Measurements from ENCODE around the gene NOM1.

The NOM1 gene

DNA sequence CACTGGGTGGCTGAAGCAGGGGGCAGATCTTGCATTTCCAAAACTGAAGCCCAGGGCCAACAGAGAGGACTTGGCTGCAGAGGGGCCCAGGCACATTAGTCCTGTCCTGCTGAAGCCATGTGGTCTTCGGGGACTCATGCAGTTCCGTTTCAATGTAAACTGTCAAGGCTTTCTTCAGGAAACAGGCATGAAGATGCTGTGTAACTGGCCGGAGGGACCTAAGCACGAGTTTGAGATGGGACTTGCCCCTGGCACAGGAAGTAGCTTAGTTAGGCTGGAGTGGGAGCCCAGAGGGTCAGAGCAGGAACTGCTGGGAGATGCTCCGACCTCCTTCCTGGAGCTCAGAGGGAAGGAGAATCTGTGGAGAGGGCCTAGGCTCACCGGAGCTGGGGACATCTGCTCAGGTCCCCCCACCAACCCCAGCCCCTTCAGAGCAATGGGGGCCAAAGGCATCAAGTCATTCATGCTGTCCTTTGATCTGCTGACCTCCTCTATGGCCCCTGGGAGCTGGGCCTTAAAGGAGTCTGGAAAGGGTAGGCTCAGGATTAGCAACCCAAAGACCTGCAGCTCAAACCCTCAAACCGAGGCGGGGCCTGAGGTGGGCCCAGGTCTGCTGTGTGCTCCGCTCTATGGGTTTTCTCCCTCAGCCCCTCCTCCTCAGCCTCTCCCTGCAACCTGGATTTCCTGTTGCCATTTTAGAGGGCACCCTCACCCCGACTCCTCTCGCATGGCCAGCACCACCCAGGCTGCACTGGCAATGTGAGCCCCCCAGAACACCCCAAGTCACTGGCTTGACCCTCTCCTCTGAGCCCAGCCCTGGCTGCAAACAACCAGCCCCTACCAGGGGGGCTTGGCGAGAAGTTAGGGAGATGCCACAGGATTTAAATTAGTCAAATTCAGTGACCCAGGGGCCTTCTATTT lies 65.4 kb downstream of the NOM1 start:
- FAIRE-seq (peak; percentile 59), DNase-seq (ENCODE audit: insufficient read length, low spot score) (no peak)

DNA sequence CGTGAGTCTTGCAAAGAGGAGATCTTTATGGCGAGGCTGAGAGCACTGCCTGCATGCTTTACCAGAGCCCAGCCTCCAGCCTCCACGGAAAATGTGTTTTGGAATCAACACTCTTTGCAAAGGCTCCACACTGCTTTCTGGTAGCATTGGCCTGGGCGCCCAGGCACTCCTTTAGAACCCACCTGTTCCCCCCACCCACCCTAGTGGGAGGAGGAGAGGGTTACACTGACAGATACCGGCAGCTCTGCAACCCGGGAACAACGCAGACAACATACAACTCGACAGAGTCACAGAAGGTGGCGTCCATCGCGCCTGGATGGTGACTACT lies 66.5 kb downstream of the NOM1 start:
- FAIRE-seq (no peak), DNase-seq (ENCODE audit: insufficient read length, low spot score) (no peak)

DNA sequence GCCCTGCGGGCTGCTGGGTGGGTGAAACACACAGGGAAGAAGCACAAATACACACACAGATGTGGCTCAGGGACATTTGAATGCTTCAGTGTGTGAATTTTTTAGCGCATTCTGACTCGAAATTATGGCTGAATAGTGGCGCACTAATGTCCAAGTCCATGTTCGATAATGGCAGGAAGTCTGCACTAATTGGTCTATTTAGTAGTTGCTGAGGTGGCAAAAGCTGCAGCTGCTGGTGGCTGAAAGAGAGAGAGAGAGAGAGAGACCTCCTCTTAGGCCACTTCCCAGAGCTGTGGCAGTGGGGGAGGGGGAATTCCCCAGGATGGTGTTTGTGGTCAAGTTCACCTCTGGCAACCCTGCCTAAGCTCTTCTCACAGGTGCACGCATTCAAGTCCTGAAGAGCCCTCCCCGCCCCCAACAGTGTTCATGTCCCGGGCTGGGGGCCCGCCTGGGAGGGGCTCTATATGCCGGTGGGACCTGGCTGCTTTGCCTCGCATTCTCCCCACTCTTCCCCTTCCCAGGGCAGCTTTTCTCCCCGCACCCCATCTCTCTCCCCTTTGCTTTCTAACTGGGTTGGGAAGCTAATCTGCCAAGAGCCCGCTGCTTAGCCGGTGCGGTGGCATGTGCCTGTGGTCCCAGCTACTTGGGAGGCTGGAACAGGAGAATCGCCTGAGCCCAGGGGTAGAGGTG lies 67.0 kb downstream of the NOM1 start:
- DNase-seq (ENCODE audit: insufficient read length, low spot score) = no peak

DNA sequence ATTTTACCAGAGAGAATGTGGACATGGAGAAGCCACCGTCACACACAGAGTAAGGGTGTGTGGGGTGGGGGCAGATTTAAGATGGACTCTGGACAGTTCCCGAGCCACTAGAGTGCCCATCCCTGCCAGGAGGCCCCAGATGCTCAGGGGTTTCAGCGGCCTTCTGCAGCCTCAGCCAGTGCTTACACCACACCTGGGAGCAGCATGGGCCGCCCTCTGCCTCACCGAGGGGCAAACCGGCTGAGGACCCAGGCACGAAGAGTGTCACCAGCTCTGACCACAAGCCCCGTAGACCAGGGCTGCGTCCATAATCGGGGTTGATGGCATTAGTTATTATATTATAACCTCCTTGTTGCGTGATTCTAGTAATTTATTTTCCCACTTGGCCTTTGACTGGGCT lies 67.6 kb downstream of the NOM1 start:
- FAIRE-seq = no peak
- no peak for DNase-seq (ENCODE audit: insufficient read length, low spot score)

More for the DNA sequence above, 67.0 kb downstream of the NOM1 start:
- peak; percentile 99 for FAIRE-seq

- FAIRE-seq (peak; percentile 48), DNase-seq (ENCODE audit: insufficient read length, low spot score) (no peak)
Observed at GRCh38 chr7:157017603-157018327, 68.3 kb downstream of the NOM1 start.

DNA sequence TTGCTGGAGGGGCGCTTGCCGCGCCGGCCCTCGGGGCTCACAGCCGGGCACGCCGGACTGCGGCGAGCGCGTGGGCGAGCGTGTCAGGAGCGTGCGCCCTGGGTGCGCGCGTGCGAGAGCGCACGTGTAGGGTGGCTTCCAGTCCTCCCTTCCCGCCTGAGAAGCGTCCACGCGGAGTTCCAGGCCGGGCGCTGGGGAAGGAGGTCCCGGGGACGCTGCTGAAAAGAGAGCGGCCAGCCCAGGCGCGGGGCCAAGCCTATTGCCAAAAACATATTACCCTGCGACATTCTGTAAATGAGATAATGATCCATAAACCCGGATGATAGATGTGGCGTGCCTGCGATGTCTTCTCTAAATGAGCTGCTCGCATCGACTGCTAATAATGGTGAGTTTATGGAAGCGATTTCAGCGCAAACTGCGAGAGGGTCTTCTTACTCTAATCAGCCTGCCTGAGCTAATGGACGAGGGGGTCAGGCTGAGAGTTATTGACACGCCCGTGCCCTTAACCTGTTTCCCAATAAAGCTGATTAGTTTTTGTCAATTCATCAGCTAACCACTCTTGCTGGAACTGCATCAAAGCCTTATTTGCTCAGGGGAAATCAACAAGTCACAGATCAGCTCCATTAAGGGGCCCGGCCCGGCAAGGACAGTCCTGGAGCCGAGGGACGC lies 69.0 kb downstream of the NOM1 start:
- DNase-seq (ENCODE audit: insufficient read length, low spot score) (no peak), FAIRE-seq (no peak)

- DNase-seq (ENCODE audit: insufficient read length, low spot score) (no peak), FAIRE-seq (no peak)
Observed at GRCh38 chr7:157018997-157019608, 69.6 kb downstream of the NOM1 start.

- FAIRE-seq = no peak
- DNase-seq (ENCODE audit: insufficient read length, low spot score) = no peak
Observed at GRCh38 chr7:157019718-157020451, 70.4 kb downstream of the NOM1 start.

GRCh38 chr7:157020514-157021070 lies 71.1 kb downstream of the NOM1 start:
- FAIRE-seq (no peak), DNase-seq (ENCODE audit: insufficient read length, low spot score) (no peak)

DNA sequence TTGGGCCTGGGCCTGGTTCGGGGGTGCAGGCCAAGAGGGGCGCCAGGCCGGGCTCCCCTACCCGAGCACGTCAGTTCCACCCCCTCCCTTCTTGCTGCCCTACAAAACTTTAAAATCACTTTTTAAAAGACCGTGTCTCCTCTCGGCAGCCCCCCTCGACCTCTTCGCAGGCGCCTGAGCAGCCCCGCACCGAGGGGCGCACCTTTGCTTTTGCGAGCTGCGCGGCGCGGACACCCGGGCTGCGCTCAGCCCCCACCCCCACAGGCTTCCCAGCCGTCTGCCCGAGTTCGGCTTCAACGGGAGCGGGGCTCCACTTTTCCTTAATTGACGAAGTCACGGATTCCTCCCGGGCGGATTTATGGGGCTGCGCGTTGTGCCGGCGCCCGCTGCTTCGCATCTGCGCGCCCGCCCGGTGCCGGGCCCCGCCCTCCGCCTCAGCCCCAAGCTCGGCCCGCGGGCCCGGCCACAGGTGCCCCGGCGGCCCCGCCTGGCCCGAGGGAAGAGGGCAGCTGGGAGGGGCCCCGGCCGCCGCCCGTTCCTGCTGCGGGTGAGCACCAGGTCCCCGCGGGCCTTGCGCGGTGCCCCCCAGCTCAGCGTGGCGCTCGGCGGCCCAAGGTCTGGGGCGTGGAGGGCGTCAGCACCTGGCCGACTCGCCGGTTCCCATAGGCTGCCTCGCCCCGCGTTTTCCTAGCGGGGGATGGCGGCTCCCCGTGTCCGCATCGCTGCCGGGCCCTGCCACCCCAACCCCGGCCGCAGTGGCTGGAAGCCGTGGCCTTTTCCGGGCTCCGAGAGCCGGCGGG lies 71.8 kb downstream of the NOM1 start:
- DNase-seq (ENCODE audit: insufficient read length, low spot score) (no peak), FAIRE-seq (no peak)

GRCh38 chr7:157021871-157022680 lies 72.6 kb downstream of the NOM1 start:
- DNase-seq (ENCODE audit: insufficient read length, low spot score) = no peak
- no peak for FAIRE-seq
